ENCODE data around the gene CEP89.
"Not testable (repeated sequence)": the region's sequence is repeated elsewhere in the genome, so short reads cannot be mapped to it uniquely, and the experiment has no call there.

The CEP89 gene

GRCh38 chr19:32998722-32999121 lies 27.0 kb upstream of the CEP89 start:
- DNase-seq (ENCODE audit: low read depth) = no peak
- H3K4me3 ChIP-seq (ENCODE audit: low read depth, low read length) = no peak overlapping the region
- in situ Hi-C loops (cut with HindIII; ENCODE audit: low sequenced_read_pairs) = no loop called here
- no peak for TF ChIP-seq CTCF (IDR thresholded peaks at IDR 0.05; ENCODE audit: low read depth, low read length, missing control alignments)

- no peak overlapping the region for H3K4me3 ChIP-seq (ENCODE audit: low read depth, low read length)
- in situ Hi-C loops (cut with HindIII; ENCODE audit: low sequenced_read_pairs) = no loop called here
- no peak for DNase-seq (ENCODE audit: low read depth)
- TF ChIP-seq CTCF (IDR thresholded peaks at IDR 0.05; ENCODE audit: low read depth, low read length, missing control alignments) = no peak
These were observed 26.1 kb upstream of the CEP89 start for GRCh38 chr19:32997716-32998355.

DNA sequence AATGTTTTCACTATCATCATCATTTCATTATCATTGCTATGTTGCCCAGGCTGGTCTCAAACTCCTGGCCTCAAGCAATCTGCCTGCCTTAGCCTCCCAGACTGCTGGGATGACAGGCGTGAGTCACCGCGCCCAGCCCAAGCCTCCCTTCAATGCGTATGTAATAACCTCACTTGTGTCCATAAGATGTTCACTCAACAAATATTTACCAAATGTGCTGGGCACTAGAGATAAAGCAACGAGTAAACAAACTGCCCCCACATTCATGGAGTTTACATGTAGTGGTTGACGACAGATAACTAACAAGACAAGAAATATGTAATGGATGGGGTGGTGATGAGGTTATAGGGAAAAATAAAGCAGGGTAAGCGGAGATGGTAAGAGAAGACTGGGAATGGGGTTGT lies 25.3 kb upstream of the CEP89 start:
- DNase-seq (ENCODE audit: low read depth); in situ Hi-C loops (cut with HindIII; ENCODE audit: low sequenced_read_pairs); H3K4me3 ChIP-seq (ENCODE audit: low read depth, low read length): not testable (repeated sequence)

- in situ Hi-C loops (cut with HindIII; ENCODE audit: low sequenced_read_pairs); H3K4me3 ChIP-seq (ENCODE audit: low read depth, low read length); DNase-seq (ENCODE audit: low read depth): not testable (repeated sequence)
These were observed 24.2 kb upstream of the CEP89 start for GRCh38 chr19:32995966-32996365.

DNA sequence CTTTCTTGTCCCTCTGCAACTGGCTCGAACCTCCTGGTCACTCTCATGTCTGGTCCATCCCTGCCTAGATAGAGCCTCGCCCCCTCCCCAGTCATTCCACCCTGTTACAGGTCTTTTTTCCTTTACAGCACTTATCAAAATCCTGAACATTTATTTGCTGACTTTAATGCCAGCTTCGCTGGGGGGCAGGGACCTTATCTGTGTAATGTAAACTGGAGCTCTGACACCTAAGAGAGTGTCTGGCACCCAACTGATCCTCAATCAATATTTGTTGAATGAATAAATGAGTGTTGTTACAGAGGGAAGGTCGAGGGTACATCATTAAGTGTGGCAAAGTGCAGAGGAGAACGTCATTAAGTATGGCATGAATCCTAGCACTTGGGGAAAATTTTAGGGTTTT lies 17.0 kb upstream of the CEP89 start:
- no peak for TF ChIP-seq CTCF (IDR thresholded peaks at IDR 0.05; ENCODE audit: low read depth, low read length, missing control alignments)
- DNase-seq (ENCODE audit: low read depth) = no peak
- in situ Hi-C loops (cut with HindIII; ENCODE audit: low sequenced_read_pairs) = no loop called here
- no peak overlapping the region for H3K4me3 ChIP-seq (ENCODE audit: low read depth, low read length)

- in situ Hi-C loops (cut with HindIII; ENCODE audit: low sequenced_read_pairs); H3K4me3 ChIP-seq (ENCODE audit: low read depth, low read length); DNase-seq (ENCODE audit: low read depth): not testable (repeated sequence)
These were observed 16.5 kb upstream of the CEP89 start for GRCh38 chr19:32988254-32988653.

- H3K4me3 ChIP-seq (ENCODE audit: low read depth, low read length); in situ Hi-C loops (cut with HindIII; ENCODE audit: low sequenced_read_pairs); DNase-seq (ENCODE audit: low read depth): not testable (repeated sequence)
These were observed 10.7 kb upstream of the CEP89 start for GRCh38 chr19:32982488-32982887.

DNA sequence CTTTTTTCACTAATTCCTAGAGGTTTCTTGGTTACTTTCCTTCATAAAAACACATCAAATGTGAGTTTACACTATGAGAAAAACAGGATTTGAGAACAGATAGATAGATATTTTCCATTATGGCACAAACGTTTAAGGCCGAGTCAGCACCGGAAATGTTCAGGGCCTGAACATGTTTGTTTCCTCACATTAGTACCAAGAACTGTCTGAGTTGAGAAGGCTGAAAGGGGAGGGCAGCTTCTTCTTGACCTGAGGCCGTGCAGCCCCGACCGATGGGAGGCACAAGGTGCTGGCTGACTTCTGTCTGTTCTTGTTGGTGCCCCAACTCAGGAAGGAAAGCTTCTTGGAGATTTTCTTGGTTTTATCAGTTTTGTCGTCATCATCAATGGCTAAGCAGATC lies 8.0 kb upstream of the CEP89 start:
- in situ Hi-C loops (cut with HindIII; ENCODE audit: low sequenced_read_pairs); H3K4me3 ChIP-seq (ENCODE audit: low read depth, low read length); DNase-seq (ENCODE audit: low read depth): not testable (repeated sequence)

- DNase-seq (ENCODE audit: low read depth); H3K4me3 ChIP-seq (ENCODE audit: low read depth, low read length); in situ Hi-C loops (cut with HindIII; ENCODE audit: low sequenced_read_pairs): not testable (repeated sequence)
These were observed 6.1 kb upstream of the CEP89 start for GRCh38 chr19:32977813-32978212.

DNA sequence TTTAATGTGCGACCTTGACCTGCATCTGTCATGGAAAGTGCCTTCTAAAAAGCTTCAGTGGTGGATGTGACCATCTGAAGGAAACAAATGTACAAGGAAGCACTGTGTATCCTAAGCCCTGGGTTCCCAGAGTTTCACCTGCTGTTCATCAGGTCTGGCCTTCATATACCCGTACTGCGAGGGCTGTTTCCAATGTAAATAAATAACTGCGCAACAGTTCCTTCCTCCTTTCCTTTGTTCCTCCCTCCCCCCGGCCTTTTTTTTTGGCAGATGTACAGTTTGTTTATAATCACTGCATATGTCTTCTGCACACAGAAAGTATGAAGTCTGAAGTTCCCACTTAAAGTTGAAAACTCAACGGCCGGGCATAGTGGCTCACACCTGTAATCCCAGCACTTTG lies 5.5 kb upstream of the CEP89 start:
- H3K4me3 ChIP-seq (ENCODE audit: low read depth, low read length) = no peak overlapping the region
- no peak for DNase-seq (ENCODE audit: low read depth)
- TF ChIP-seq CTCF (IDR thresholded peaks at IDR 0.05; ENCODE audit: low read depth, low read length, missing control alignments) = no peak
- in situ Hi-C loops (cut with HindIII; ENCODE audit: low sequenced_read_pairs) = no loop called here

Measured in astrocyte of the cerebellum (primary cell).